ENCODE results near the gene ENSA.
"Not testable (repeated sequence)": the region's sequence is repeated elsewhere in the genome, so short reads cannot be mapped to it uniquely, and the experiment has no call there.

The ENSA gene

GRCh38 chr1:150660584-150660983 is 31.2 kb upstream of the ENSA start:
- no peak overlapping the region for H3K4me2 ChIP-seq (ENCODE audit: low read depth, low read length, poor library complexity, severe bottlenecking)
- no peaks in the 10 kb centered on the region for H3F3A ChIP-seq (ENCODE audit: low read depth)
- H2AFZ ChIP-seq (ENCODE audit: low read length), result no peak overlapping the region
- H3K4me3 ChIP-seq (ENCODE audit: low read length, poor library complexity, severe bottlenecking), result no peak overlapping the region
- TF ChIP-seq EZH2phosphoT487 (IDR thresholded peaks at IDR 0.05; ENCODE audit: borderline replicate concordance) (no peak), CTCF (conservative IDR thresholded peaks at IDR 0.05; ENCODE audit: low read length) (no peak)
- no peaks in the 10 kb centered on the region for H3K27me3 ChIP-seq (ENCODE audit: insufficient read depth, low read length, poor library complexity, severe bottlenecking)
- H3K36me3 ChIP-seq (ENCODE audit: insufficient read depth, low read length), result peaks cover 28% of the 10 kb centered on the region; the same call in 1 of the 2 replicates
- H3K9me2 ChIP-seq (replicated peaks; ENCODE audit: low read depth, low read length), result no peaks in the 10 kb centered on the region
- H4K20me1 ChIP-seq (ENCODE audit: insufficient read depth, low read length, poor library complexity, severe bottlenecking), result no peaks in the 10 kb centered on the region
- H3K9me3 ChIP-seq (ENCODE audit: insufficient read depth, low read depth, low read length), result no peaks in the 10 kb centered on the region
- H3K9ac ChIP-seq (ENCODE audit: low read depth, low read length, poor library complexity, severe bottlenecking), result no peak overlapping the region
- H3K4me1 ChIP-seq (ENCODE audit: insufficient read depth, low read length, poor library complexity, severe bottlenecking), result no peaks in the 10 kb centered on the region
- H3K79me2 ChIP-seq (ENCODE audit: insufficient read depth, low read length), result no peaks in the 10 kb centered on the region

GRCh38 chr1:150657064-150657463 is 27.7 kb upstream of the ENSA start:
- not testable (repeated sequence) for H3K9me2 ChIP-seq (replicated peaks; ENCODE audit: low read depth, low read length); H3K27me3 ChIP-seq (ENCODE audit: insufficient read depth, low read length, poor library complexity, severe bottlenecking); H3K4me3 ChIP-seq (ENCODE audit: low read length, poor library complexity, severe bottlenecking); H3K9me3 ChIP-seq (ENCODE audit: insufficient read depth, low read depth, low read length); H3K79me2 ChIP-seq (ENCODE audit: insufficient read depth, low read length); H4K20me1 ChIP-seq (ENCODE audit: insufficient read depth, low read length, poor library complexity, severe bottlenecking); H3K9ac ChIP-seq (ENCODE audit: low read depth, low read length, poor library complexity, severe bottlenecking); H2AFZ ChIP-seq (ENCODE audit: low read length); H3F3A ChIP-seq (ENCODE audit: low read depth); H3K4me2 ChIP-seq (ENCODE audit: low read depth, low read length, poor library complexity, severe bottlenecking); H3K4me1 ChIP-seq (ENCODE audit: insufficient read depth, low read length, poor library complexity, severe bottlenecking)
- H3K36me3 ChIP-seq (ENCODE audit: insufficient read depth, low read length), result peaks cover 26% of the 10 kb centered on the region; the same call in 1 of the 2 replicates

- not testable (repeated sequence) for H3F3A ChIP-seq (ENCODE audit: low read depth); H2AFZ ChIP-seq (ENCODE audit: low read length); H4K20me1 ChIP-seq (ENCODE audit: insufficient read depth, low read length, poor library complexity, severe bottlenecking); H3K4me1 ChIP-seq (ENCODE audit: insufficient read depth, low read length, poor library complexity, severe bottlenecking); H3K4me3 ChIP-seq (ENCODE audit: low read length, poor library complexity, severe bottlenecking); H3K79me2 ChIP-seq (ENCODE audit: insufficient read depth, low read length); H3K9me3 ChIP-seq (ENCODE audit: insufficient read depth, low read depth, low read length); H3K4me2 ChIP-seq (ENCODE audit: low read depth, low read length, poor library complexity, severe bottlenecking); H3K9me2 ChIP-seq (replicated peaks; ENCODE audit: low read depth, low read length); H3K27me3 ChIP-seq (ENCODE audit: insufficient read depth, low read length, poor library complexity, severe bottlenecking); H3K9ac ChIP-seq (ENCODE audit: low read depth, low read length, poor library complexity, severe bottlenecking)
- peaks cover 13% of the 10 kb centered on the region; the same call in 1 of the 2 replicates for H3K36me3 ChIP-seq (ENCODE audit: insufficient read depth, low read length)
Observed at GRCh38 chr1:150654635-150655034, 25.2 kb upstream of the ENSA start.

- Histone ChIP-seq H2AFZ (ENCODE audit: low read length) (no peak overlapping the region), H3K36me3 (ENCODE audit: insufficient read depth, low read length) (peaks cover 41% of the 10 kb centered on the region; the same call in 1 of the 2 replicates), H3K4me1 (ENCODE audit: insufficient read depth, low read length, poor library complexity, severe bottlenecking) (no peaks in the 10 kb centered on the region), H3K4me3 (ENCODE audit: low read length, poor library complexity, severe bottlenecking) (no peak overlapping the region), H3F3A (ENCODE audit: low read depth) (no peaks in the 10 kb centered on the region), H3K9me3 (ENCODE audit: insufficient read depth, low read depth, low read length) (no peaks in the 10 kb centered on the region), H3K9me2 (replicated peaks; ENCODE audit: low read depth, low read length) (no peaks in the 10 kb centered on the region), H3K27me3 (ENCODE audit: insufficient read depth, low read length, poor library complexity, severe bottlenecking) (no peaks in the 10 kb centered on the region), H3K9ac (ENCODE audit: low read depth, low read length, poor library complexity, severe bottlenecking) (no peak overlapping the region), H3K79me2 (ENCODE audit: insufficient read depth, low read length) (peaks cover 4% of the 10 kb centered on the region; the same call in 1 of the 2 replicates), H3K4me2 (ENCODE audit: low read depth, low read length, poor library complexity, severe bottlenecking) (no peak overlapping the region), H4K20me1 (ENCODE audit: insufficient read depth, low read length, poor library complexity, severe bottlenecking) (no peaks in the 10 kb centered on the region)
- TF ChIP-seq EZH2phosphoT487 (IDR thresholded peaks at IDR 0.05; ENCODE audit: borderline replicate concordance), result no peak
- no peak for TF ChIP-seq CTCF (conservative IDR thresholded peaks at IDR 0.05; ENCODE audit: low read length)
Observed at GRCh38 chr1:150650193-150650592, 20.8 kb upstream of the ENSA start.

Measured in Loucy (cell line).